ENCODE data around the gene SELENOI.

- TF ChIP-seq CTCF (IDR thresholded peaks at IDR 0.05; ENCODE audit: extremely low read depth in 1 of 2, insufficient read depth in 1 of 2, low read depth in 1 of 2, low read length in 2 of 2) (no peak), POLR2A (IDR thresholded peaks at IDR 0.05; ENCODE audit: low read depth, low read length) (no peak), MYC (IDR thresholded peaks at IDR 0.05; ENCODE audit: low read depth, low read length) (no peak), FOS (IDR thresholded peaks at IDR 0.05; ENCODE audit: borderline replicate concordance, insufficient read depth, low read length) (no peak), EZH2 (IDR thresholded peaks at IDR 0.05; ENCODE audit: borderline replicate concordance, low read depth, low read length, severe bottlenecking) (no peak), MAX (IDR thresholded peaks at IDR 0.05; ENCODE audit: insufficient read depth, insufficient read length) (no peak), POLR2AphosphoS5 (IDR thresholded peaks at IDR 0.05; ENCODE audit: insufficient read depth, low read depth, low read length) (no peak)
Observed at GRCh38 chr2:26327291-26328272, 18.4 kb upstream of the SELENOI start.
